GM12874 (cell line): ENCODE results near the gene ULBP2.

Experiments used
- TF ChIP-seq, protein P1 (sequence below): IDR thresholded peaks from 2 replicates; pipeline ENCODE4 v1.5.1; 2011; ENCODE audit warnings: low read depth, mild to moderate bottlenecking, control low read depth, low read length, moderate library complexity; ENCODE audit not compliant: insufficient read depth

ULBP2 gene

GRCh38 chr6:149988550-149989346, 46.9 kb downstream of the ULBP2 start:
- TF ChIP-seq, protein P1, sequence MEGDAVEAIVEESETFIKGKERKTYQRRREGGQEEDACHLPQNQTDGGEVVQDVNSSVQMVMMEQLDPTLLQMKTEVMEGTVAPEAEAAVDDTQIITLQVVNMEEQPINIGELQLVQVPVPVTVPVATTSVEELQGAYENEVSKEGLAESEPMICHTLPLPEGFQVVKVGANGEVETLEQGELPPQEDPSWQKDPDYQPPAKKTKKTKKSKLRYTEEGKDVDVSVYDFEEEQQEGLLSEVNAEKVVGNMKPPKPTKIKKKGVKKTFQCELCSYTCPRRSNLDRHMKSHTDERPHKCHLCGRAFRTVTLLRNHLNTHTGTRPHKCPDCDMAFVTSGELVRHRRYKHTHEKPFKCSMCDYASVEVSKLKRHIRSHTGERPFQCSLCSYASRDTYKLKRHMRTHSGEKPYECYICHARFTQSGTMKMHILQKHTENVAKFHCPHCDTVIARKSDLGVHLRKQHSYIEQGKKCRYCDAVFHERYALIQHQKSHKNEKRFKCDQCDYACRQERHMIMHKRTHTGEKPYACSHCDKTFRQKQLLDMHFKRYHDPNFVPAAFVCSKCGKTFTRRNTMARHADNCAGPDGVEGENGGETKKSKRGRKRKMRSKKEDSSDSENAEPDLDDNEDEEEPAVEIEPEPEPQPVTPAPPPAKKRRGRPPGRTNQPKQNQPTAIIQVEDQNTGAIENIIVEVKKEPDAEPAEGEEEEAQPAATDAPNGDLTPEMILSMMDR: no peak

DNA sequence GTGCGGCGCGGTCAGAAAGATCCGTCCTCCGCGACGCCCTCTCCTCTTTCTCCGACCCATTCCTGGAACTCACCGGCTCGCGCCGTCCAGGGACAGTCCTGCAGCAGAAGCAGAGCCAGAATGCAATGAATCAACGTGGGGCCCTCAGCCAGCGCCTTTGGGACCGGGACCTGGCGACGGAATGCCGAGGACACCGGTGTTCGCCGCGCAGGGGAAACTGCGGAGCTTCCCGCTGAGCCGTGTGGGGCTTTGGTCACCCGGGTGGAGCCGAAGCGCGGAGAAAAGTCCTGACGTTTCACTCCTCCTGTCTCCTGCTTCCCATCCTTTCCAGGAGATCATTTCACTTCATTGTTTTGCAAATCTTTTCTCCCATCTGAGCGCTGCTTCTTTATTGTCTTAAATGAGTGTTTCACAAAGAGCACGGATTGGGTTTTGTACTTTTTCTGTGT, 48.4 kb downstream of the ULBP2 start:
- TF ChIP-seq, protein P1: no peak

DNA sequence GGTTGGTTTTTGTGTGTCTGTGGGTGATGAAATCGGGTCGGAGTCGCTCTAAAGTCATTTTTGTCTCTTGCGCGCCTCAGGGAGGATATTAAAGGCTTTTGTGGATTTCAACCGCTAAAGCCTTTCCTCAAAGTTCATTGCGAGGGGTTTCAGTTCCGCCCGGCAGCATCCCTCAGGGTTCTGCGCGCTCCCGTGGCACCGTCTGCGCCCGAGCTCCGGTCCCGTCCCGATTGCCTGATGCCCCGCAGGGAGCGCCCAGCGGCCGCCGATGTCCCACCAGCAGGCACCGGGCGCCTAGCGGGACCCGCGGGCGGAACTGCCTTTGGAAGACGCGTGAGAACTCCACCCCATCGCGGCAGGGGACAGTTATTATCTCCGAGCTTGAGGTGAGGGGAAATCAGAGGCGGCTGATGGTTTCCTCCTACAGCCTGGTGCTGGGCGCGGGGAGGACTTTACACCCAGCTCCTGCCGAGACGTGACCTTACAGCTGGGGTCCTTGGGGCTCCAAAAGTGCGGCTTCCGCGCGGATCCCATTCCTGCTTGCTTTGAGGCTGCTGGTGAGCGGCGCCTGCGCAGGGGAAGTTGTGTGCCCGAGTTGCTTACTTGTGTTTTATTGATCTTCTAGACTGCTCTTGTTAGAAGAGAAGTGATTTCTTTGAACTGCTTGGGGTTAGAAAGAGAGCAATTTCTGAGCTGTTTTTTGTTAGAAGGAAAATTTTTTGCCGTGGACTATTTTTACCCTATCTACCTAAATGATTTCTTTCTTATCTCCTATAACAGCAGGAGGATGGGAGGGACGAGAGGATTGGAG, 49.1 kb downstream of the ULBP2 start:
- TF ChIP-seq, protein P1: no peak

DNA sequence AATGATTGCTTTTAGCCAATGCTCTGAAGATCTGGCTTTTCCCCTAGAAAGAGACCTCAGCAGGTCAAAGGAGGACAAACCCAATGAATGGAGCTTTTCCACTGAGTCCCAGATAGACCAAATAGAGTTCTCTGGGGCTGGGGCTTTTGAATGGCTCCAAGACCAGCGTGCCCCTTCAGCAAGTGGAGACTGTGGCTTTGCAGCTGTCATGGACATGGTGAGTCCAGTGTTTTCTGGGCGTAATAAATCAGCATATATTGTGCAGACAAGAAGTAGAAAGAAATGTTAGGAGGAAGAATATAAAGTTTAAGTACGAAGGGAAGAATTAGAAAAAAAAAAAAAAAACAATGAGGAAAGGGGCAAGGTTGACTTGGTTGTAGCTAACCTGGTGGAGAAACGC, 50.0 kb downstream of the ULBP2 start:
- TF ChIP-seq, protein P1: no peak

GRCh38 chr6:149995235-149995750, 53.5 kb downstream of the ULBP2 start:
- TF ChIP-seq, protein P1: no peak

GRCh38 chr6:149995971-149996370, 54.2 kb downstream of the ULBP2 start:
- TF ChIP-seq, protein P1: no peak
